Fibroblast of the aortic adventitia (primary cell): ENCODE results near the gene TREM2. TPM values are rescaled to one million over a fixed set of nuclear protein-coding genes. Genes with fewer than 3 reads are reported as not detected.

ENCODE experiments used
- DNase-seq: peaks from one replicate; pipeline ENCODE4 v3.0.0-alpha.2; 2010; ENCODE audit warnings: low read depth
- H3K4me3 ChIP-seq: 2 replicates; pipeline ENCODE4 v1.5.1; 2011; ENCODE audit warnings: low read depth, mild to moderate bottlenecking, control low read depth, low read length, moderate library complexity
- total RNA-seq: library from RNA; depleted of rRNA; stranded (reverse); fragments of >200 nt; gene quantifications from 2 replicates; pipeline ENCODE4 v1.2.3, GENCODE V29; 2012; ENCODE audit warnings: low replicate concordance
- TF ChIP-seq, protein P1 (sequence below): IDR thresholded peaks from 2 replicates; pipeline ENCODE4 v1.5.1; 2011; ENCODE audit warnings: mild to moderate bottlenecking, low read length, control low read depth, inconsistent platforms; ENCODE audit not compliant: insufficient read depth

The TREM2 gene
- total RNA-seq, 1 donor = not detected

DNA sequence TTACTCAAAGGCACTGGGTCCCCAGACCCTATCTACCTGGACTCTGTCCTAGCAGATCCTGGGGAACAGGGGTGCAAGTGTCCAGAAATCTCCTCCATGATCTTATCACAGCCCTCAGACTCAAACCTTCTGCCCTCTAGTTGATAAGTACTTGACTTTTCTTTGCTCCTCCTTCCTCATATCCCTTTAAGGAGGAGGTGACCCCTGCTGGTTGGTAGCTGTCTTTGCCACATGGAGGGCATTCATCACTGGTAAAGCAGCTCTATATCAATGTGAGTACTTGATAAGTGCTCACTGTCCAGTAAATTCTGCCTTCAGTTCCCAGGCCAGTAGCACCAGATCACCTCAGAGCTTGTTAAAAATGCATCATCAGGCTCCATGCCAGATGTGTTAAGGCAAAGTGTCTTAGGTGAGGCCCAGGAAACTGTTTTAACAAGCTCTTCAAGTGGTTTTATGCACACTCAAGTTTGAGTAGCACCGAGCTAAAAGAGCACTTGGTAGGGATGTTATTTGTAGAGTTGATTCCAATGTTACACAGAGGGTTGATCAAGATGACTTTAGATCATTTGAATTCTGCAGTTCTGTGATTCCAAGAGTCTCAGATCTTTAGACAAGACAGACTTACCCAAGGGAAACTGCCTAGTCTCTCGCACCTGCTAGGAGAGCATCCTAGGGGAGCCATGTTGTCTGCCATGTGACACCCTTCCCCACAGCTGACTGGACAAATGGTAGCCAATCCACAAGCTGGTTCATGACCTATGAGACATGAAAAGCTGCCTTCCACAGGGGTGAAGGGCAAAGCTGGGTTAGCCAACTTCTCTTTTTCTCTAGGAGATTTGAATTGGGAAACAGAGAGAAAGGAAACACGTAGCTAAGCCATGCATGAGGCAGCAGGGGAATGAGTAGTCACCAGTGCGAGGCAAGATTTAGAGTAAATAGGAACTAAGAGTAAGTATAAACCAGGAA, 19.4 kb upstream of the TREM2 start:
- peak; percentile 60 for DNase-seq
- TF ChIP-seq, protein P1, sequence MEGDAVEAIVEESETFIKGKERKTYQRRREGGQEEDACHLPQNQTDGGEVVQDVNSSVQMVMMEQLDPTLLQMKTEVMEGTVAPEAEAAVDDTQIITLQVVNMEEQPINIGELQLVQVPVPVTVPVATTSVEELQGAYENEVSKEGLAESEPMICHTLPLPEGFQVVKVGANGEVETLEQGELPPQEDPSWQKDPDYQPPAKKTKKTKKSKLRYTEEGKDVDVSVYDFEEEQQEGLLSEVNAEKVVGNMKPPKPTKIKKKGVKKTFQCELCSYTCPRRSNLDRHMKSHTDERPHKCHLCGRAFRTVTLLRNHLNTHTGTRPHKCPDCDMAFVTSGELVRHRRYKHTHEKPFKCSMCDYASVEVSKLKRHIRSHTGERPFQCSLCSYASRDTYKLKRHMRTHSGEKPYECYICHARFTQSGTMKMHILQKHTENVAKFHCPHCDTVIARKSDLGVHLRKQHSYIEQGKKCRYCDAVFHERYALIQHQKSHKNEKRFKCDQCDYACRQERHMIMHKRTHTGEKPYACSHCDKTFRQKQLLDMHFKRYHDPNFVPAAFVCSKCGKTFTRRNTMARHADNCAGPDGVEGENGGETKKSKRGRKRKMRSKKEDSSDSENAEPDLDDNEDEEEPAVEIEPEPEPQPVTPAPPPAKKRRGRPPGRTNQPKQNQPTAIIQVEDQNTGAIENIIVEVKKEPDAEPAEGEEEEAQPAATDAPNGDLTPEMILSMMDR = peak; percentile 68
- H3K4me3 ChIP-seq = no peak overlapping the region

DNA sequence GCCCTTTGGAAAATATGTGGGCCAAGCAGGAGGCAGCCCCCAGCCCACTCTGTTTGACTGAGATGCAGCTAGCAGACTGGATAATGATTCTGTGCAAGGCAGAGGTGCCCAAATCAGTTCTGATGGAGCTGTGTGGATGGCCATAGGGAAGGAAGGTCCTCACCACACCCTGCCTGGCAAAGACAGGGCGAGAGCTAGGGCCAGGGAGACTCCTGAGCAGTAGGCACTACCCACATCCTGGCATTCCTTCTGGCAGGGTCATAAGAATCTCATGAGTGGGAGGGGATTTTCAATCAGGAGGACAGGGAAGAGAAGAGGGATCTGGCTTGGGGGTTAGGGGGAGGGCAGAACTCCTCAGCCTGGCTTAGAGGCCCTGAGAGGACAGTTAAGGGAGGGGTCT, 18.6 kb upstream of the TREM2 start:
- DNase-seq = no peak
- TF ChIP-seq, protein P1 = no peak
- no peak overlapping the region for H3K4me3 ChIP-seq

- TF ChIP-seq, protein P1 = no peak
- no peak for DNase-seq
- no peak overlapping the region for H3K4me3 ChIP-seq
Measured at GRCh38 chr6:41179163-41179562, 16.2 kb upstream of the TREM2 start.

- no peak for DNase-seq
- TF ChIP-seq, protein P1 = no peak
- no peak overlapping the region for H3K4me3 ChIP-seq
Measured at GRCh38 chr6:41177695-41178094, 14.8 kb upstream of the TREM2 start.

DNA sequence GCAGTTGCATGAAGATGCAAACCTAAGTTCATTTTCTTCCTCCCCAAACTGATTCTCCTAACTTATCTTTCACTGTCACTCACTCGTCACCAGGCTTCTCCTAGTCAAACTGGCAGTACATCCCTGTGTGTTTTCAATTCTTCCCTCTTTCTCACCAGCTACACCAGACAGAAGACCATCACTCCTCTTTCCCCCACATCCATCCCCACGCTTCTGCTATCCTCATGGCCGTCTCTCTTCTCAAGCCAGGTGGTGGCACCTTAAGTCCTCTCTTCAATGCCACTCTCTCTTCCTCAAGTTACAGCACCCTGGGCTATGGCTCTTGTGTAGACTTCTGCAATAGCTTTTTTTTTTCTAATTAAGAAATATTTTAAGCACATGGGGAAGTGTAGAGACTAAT, 14.4 kb upstream of the TREM2 start:
- no peak for DNase-seq

GRCh38 chr6:41176189-41176588, 13.3 kb upstream of the TREM2 start:
- H3K4me3 ChIP-seq = no peak overlapping the region
- TF ChIP-seq, protein P1 = no peak
- no peak for DNase-seq

More for the DNA sequence above, 14.4 kb upstream of the TREM2 start:
- H3K4me3 ChIP-seq = no peak overlapping the region
- TF ChIP-seq, protein P1 = no peak
